Esophagus muscularis mucosa (tissue), 3 donors: ENCODE measurements around the gene GRK1.

Experiments
- CTCF ChIP-seq, 3 experiments: fragments of 200-600 bp in 2 of 3; fragments of 450-650 bp in 1 of 3; sonication (generic) in 2 of 3; IDR thresholded peaks; one replicate each; pipeline ENCODE4 v1.5.1; 2017 to 2019; ENCODE audit warnings: antibody characterized with exemption in 3 of 3, mild to moderate bottlenecking in 2 of 3, moderate library complexity in 1 of 3
- POLR2A ChIP-seq: fragments of 450-650 bp; IDR thresholded peaks from one replicate; pipeline ENCODE4 v1.6.1; 2017; ENCODE audit warnings: antibody characterized with exemption, moderate library complexity, mild to moderate bottlenecking, low read depth
- POLR2AphosphoS5 ChIP-seq, 2 donors: sonication (generic); formaldehyde crosslinking; IDR thresholded peaks; one replicate each; pipeline ENCODE4 v1.6.1; 2017; ENCODE audit warnings: antibody characterized with exemption in 2 of 2

- no peak for TF ChIP-seq CTCF (IDR thresholded peaks at IDR 0.05)
- no peak for TF ChIP-seq POLR2AphosphoS5 (IDR thresholded peaks at IDR 0.05)
- no peak for TF ChIP-seq POLR2A
Measured at GRCh38 chr13:113618455-113618854, 48.6 kb upstream of the GRK1 start.
